Activated naive CD4-positive, alpha-beta T cell treated with anti-CD3 and anti-CD28 coated beads, Interleukin-2, amount 50 U/mL, for 16 hours (primary cell): ENCODE data around the gene HEPACAM.

Source experiments
- DNase-seq: peaks from one replicate; pipeline ENCODE4 v3.0.0-alpha.2; 2020

Gene HEPACAM

GRCh38 chr11:124898711-124899110 is 37.1 kb downstream of the HEPACAM start:
- DNase-seq = no peak

GRCh38 chr11:124898263-124898680 is 37.6 kb downstream of the HEPACAM start:
- no peak for DNase-seq

GRCh38 chr11:124897674-124898262 is 38.1 kb downstream of the HEPACAM start, which contains the start of gene ROBO4:
Gene ROBO4, minus strand, starts transcription at chr11:124897865. Its CDS starts 70 bp downstream, at chr11:124897795.
- no peak for DNase-seq

GRCh38 chr11:124896821-124897391 is 38.9 kb downstream of the HEPACAM start:
- DNase-seq = no peak

- no peak for DNase-seq
Observed at GRCh38 chr11:124896071-124896750, 39.6 kb downstream of the HEPACAM start.

- no peak for DNase-seq
Observed at GRCh38 chr11:124895471-124895971, 40.3 kb downstream of the HEPACAM start.

GRCh38 chr11:124894606-124895430 is 41.0 kb downstream of the HEPACAM start:
- DNase-seq = no peak

GRCh38 chr11:124893781-124894401 is 42.0 kb downstream of the HEPACAM start:
- no peak for DNase-seq

GRCh38 chr11:124892750-124893454 is 42.9 kb downstream of the HEPACAM start:
- DNase-seq = no peak

- no peak for DNase-seq
Observed at GRCh38 chr11:124892146-124892545, 43.7 kb downstream of the HEPACAM start.

- no peak for DNase-seq
Observed at GRCh38 chr11:124891373-124891861, 44.4 kb downstream of the HEPACAM start.

GRCh38 chr11:124890683-124891372 is 45.0 kb downstream of the HEPACAM start:
- no peak for DNase-seq

GRCh38 chr11:124890151-124890550 is 45.7 kb downstream of the HEPACAM start:
- DNase-seq = no peak

- DNase-seq = no peak
Observed at GRCh38 chr11:124889191-124890091, 46.4 kb downstream of the HEPACAM start.

- no peak for DNase-seq
Observed at GRCh38 chr11:124887667-124888013, 48.2 kb downstream of the HEPACAM start.

- DNase-seq = no peak
Observed at GRCh38 chr11:124886978-124887666, 48.7 kb downstream of the HEPACAM start.

GRCh38 chr11:124886476-124886875 is 49.4 kb downstream of the HEPACAM start:
- DNase-seq = no peak

GRCh38 chr11:124884869-124885479 is 50.9 kb downstream of the HEPACAM start:
- DNase-seq = no peak

GRCh38 chr11:124884340-124884739 is 51.5 kb downstream of the HEPACAM start:
- DNase-seq = no peak
